ENCODE data around the gene TRAM2. TPM values are rescaled to one million over a fixed set of nuclear protein-coding genes. Genes with fewer than 3 reads are reported as not detected.

The TRAM2 gene
- total and polyA plus RNA-seq, 2 of the 13 experiments (the other 11 are each of a cell fraction or from before 2014, with no cell fraction given) = 49.1 to 72.5 TPM

DNA sequence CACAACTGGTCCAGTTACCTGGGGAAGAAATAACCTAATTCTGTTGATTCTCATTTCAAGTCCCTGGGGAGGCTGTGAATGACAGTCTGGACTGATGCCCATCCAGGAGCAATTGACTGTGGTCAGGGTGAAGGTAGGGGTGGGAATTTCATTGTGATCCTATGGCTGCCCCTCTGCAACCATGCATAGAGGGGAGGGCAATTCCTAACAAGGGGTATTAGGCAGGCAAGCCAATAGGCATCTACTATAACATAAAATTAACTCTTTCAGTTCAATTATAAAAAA, 44.0 kb upstream of the TRAM2 start:
- FAIRE-seq (no peak), DNase-seq (ENCODE audit: low spot score) (no peak), ATAC-seq (no peak; the same call in 2 of the 3 replicates)
- Histone ChIP-seq H4K20me1 (ENCODE audit: insufficient read depth, low read length) (no peaks in the 10 kb centered on the region), H3K4me3 (replicated peaks in 1 of 3; ENCODE audit: insufficient read depth in 1 of 3, low read depth in 2 of 3, low read length in 3 of 3) (no peak overlapping the region), H3K9me3 (ENCODE audit: low read length) (no peaks in the 10 kb centered on the region), H3K4me1 (ENCODE audit: insufficient read depth, low read length) (peaks cover 15% of the 10 kb centered on the region), H2AFZ (ENCODE audit: low read length) (no peak overlapping the region), H3K9ac (ENCODE audit: insufficient read depth, low read depth, low read length) (no peak overlapping the region), H3K79me2 (ENCODE audit: insufficient read depth, low read length) (no peaks in the 10 kb centered on the region), H3K4me2 (ENCODE audit: low read depth, low read length) (no peak overlapping the region), H3K27ac (ENCODE audit: extremely low read length, insufficient read depth, low read length) (no peak overlapping the region), H3K27me3 (ENCODE audit: control insufficient read depth in 1 of 2, insufficient read depth in 2 of 2, low read length in 2 of 2) (no peaks in the 10 kb centered on the region), H3K36me3 (replicated peaks in 1 of 2; ENCODE audit: control insufficient read depth in 1 of 2, insufficient read depth in 2 of 2, low read length in 2 of 2) (no peaks in the 10 kb centered on the region)
- TF ChIP-seq, protein P1, sequence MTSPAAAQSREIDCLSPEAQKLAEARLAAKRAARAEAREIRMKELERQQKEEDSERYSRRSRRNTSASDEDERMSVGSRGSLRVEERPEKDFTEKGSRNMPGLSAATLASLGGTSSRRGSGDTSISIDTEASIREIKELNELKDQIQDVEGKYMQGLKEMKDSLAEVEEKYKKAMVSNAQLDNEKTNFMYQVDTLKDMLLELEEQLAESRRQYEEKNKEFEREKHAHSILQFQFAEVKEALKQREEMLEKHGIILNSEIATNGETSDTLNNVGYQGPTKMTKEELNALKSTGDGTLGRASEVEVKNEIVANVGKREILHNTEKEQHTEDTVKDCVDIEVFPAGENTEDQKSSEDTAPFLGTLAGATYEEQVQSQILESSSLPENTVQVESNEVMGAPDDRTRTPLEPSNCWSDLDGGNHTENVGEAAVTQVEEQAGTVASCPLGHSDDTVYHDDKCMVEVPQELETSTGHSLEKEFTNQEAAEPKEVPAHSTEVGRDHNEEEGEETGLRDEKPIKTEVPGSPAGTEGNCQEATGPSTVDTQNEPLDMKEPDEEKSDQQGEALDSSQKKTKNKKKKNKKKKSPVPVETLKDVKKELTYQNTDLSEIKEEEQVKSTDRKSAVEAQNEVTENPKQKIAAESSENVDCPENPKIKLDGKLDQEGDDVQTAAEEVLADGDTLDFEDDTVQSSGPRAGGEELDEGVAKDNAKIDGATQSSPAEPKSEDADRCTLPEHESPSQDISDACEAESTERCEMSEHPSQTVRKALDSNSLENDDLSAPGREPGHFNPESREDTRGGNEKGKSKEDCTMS (CRISPR knock-in tag; conservative IDR thresholded peaks at IDR 0.05) = no peak
- TF ChIP-seq ZNF296 (CRISPR knock-in tag; conservative IDR thresholded peaks at IDR 0.05) (no peak), YEATS4 (CRISPR knock-in tag; IDR thresholded peaks at IDR 0.05; ENCODE audit: borderline replicate concordance) (no peak), SMC3 (IDR thresholded peaks at IDR 0.05; ENCODE audit: low read length) (no peak), ZNF782 (CRISPR knock-in tag; IDR thresholded peaks at IDR 0.05; ENCODE audit: borderline replicate concordance) (no peak)
- POLR2A ChIA-PET = no interaction called here
- in situ Hi-C loops (cut with HindIII; ENCODE audit: extremely low pct_ligation_motif_present, low pct_unique_long_range_greater_than_20kb) (no loop called here), intact Hi-C loops (cut with micrococcal nuclease; ENCODE audit: unreplicated experiment) (loop anchor here (1.0 kb wide), 1 partner anchor 13 kb away; no protein-coding TSS in a partner anchor)
- CTCF ChIA-PET (ENCODE audit: low intra/inter-chr PET ratio, low total read pairs) = no interaction called here
- BruUV-seq (replicated peaks) = no TSS peak

DNA sequence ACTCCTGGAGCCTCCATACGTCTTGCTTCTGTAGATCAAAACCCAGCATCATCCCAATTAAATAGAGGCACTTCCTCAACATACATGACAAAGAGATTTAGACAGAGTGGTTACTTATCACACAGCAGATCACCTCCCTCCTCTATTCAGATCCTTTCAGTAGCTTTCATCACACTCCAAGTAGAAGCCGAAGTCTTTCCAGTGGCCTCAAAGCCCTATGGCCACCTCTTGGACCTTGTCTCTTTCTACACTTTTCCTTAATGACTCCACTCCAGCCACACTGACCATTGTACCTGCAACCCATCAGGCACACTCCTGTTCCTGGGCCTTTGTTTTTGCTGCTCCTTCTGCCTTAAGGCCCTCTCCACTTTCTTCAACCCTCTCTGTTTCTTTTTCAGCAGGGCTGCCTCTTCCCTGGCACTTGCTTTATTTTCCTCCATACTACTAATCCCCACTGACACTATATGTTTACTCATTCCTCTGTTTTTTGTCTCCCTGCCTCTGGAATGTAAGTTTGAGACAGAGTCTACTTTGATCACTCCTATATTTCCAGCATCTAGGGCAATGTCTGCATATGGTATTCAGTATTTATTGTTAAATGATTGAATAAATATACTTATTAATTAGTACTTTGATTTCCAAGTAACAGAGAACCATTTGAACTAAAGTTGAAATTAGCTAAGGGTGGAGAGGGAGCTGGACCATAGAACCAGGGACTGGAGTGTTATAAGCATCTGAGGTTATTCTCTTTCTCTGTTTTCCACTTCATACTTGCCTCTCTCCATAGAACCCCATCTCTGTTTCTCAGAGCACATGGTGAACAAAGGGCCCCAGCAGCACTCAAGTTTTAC, 43.4 kb upstream of the TRAM2 start:
- FAIRE-seq = no peak
- ChIA-PET POLR2A (no interaction called here), CTCF (ENCODE audit: low intra/inter-chr PET ratio, low total read pairs) (no interaction called here)
- H2AFZ ChIP-seq (ENCODE audit: low read length) = no peak overlapping the region
- no peaks in the 10 kb centered on the region for H3K9me3 ChIP-seq (ENCODE audit: low read length)
- H3K4me2 ChIP-seq (ENCODE audit: low read depth, low read length) = peak overlapping the region; percentile 21; the same call in 1 of the 2 replicates
- no peaks in the 10 kb centered on the region for H3K79me2 ChIP-seq (ENCODE audit: insufficient read depth, low read length)
- no peak overlapping the region for H3K9ac ChIP-seq (ENCODE audit: insufficient read depth, low read depth, low read length)
- H4K20me1 ChIP-seq (ENCODE audit: insufficient read depth, low read length) = no peaks in the 10 kb centered on the region
- in situ Hi-C loops (cut with HindIII; ENCODE audit: extremely low pct_ligation_motif_present, low pct_unique_long_range_greater_than_20kb) (no loop called here), intact Hi-C loops (cut with micrococcal nuclease; ENCODE audit: unreplicated experiment) (no loop called here)
- BruUV-seq (replicated peaks) = no TSS peak
- H3K4me3 ChIP-seq (replicated peaks in 1 of 3; ENCODE audit: insufficient read depth in 1 of 3, low read depth in 2 of 3, low read length in 3 of 3) = no peak overlapping the region
- H3K27ac ChIP-seq (ENCODE audit: extremely low read length, insufficient read depth, low read length) = no peak overlapping the region
- DNase-seq (ENCODE audit: low spot score) = no peak
- TF ChIP-seq SPEN (CRISPR knock-in tag; IDR thresholded peaks at IDR 0.05; ENCODE audit: low read depth) (no peak), ZNF556 (CRISPR knock-in tag; IDR thresholded peaks at IDR 0.05; ENCODE audit: borderline replicate concordance) (no peak), U2AF2 (IDR thresholded peaks at IDR 0.05; ENCODE audit: low read depth, low read length) (no peak), ATM (IDR thresholded peaks at IDR 0.05; ENCODE audit: borderline replicate concordance) (no peak), ZNF432 (CRISPR knock-in tag; IDR thresholded peaks at IDR 0.05; ENCODE audit: borderline replicate concordance) (no peak)
- peaks cover 15% of the 10 kb centered on the region for H3K4me1 ChIP-seq (ENCODE audit: insufficient read depth, low read length)
- ATAC-seq = peak; percentile 70
- H3K36me3 ChIP-seq (replicated peaks in 1 of 2; ENCODE audit: control insufficient read depth in 1 of 2, insufficient read depth in 2 of 2, low read length in 2 of 2) = no peaks in the 10 kb centered on the region
- H3K27me3 ChIP-seq (ENCODE audit: control insufficient read depth in 1 of 2, insufficient read depth in 2 of 2, low read length in 2 of 2) = no peaks in the 10 kb centered on the region
- WGBS (ENCODE audit: low lambda C conversion rate) = 52% methylated on average over 2 of the region's 2 CpGs

Measured in HepG2 (cell line).